ENCODE data around the gene HDAC9.

DNA sequence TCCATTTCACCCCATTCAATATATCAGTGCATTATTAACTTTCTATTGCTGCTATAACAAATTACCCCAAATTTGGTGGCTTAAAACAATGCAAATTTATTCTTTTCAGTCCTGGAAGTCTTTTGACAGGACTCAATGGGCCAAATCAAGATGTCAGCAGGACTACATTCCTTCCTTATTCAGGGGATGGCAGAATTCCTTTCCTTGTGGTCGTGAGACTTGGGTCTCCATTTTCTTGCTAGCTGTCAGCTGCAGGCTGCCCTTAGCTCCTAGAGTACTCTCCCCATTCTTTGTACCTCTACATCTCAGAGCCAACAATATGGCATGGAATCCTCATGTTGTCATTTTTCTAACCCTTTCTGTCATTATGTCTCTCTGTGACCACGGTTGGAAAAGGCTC, 310.6 kb downstream of the HDAC9 start:
- TF ChIP-seq POLR2A (IDR thresholded peaks at IDR 0.05; ENCODE audit: insufficient read depth in 1 of 2, low read depth in 2 of 2, low read length in 2 of 2), result no peak
- no peak for TF ChIP-seq CC2D1A (CRISPR knock-in tag; IDR thresholded peaks at IDR 0.05)
- no peak for TF ChIP-seq NFYB (CRISPR knock-in tag; IDR thresholded peaks at IDR 0.05)
- TF ChIP-seq, protein P1, sequence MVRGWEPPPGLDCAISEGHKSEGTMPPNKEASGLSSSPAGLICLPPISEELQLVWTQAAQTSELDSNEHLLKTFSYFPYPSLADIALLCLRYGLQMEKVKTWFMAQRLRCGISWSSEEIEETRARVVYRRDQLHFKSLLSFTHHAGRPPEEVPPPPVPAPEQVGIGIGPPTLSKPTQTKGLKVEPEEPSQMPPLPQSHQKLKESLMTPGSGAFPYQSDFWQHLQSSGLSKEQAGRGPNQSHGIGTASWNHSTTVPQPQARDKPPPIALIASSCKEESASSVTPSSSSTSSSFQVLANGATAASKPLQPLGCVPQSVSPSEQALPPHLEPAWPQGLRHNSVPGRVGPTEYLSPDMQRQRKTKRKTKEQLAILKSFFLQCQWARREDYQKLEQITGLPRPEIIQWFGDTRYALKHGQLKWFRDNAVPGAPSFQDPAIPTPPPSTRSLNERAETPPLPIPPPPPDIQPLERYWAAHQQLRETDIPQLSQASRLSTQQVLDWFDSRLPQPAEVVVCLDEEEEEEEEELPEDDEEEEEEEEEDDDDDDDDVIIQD (CRISPR knock-in tag; IDR thresholded peaks at IDR 0.05; ENCODE audit: low read depth), result no peak
- no peak for TF ChIP-seq MLLT10 (CRISPR knock-in tag; IDR thresholded peaks at IDR 0.05)
- no peak for TF ChIP-seq ZNF547 (CRISPR knock-in tag; IDR thresholded peaks at IDR 0.05)
- no peak for TF ChIP-seq RNF2 (conservative IDR thresholded peaks at IDR 0.05; ENCODE audit: low read depth)
- no peak for TF ChIP-seq RELA (CRISPR knock-in tag; IDR thresholded peaks at IDR 0.05)
- TF ChIP-seq ZNF605 (CRISPR knock-in tag; IDR thresholded peaks at IDR 0.05), result no peak
- no peak for TF ChIP-seq BRCA1 (CRISPR knock-in tag; IDR thresholded peaks at IDR 0.05)
- no peak for TF ChIP-seq SPEN (CRISPR knock-in tag; IDR thresholded peaks at IDR 0.05; ENCODE audit: low read depth)
